ENCODE results near the gene DEFB110.

Gene DEFB110

DNA sequence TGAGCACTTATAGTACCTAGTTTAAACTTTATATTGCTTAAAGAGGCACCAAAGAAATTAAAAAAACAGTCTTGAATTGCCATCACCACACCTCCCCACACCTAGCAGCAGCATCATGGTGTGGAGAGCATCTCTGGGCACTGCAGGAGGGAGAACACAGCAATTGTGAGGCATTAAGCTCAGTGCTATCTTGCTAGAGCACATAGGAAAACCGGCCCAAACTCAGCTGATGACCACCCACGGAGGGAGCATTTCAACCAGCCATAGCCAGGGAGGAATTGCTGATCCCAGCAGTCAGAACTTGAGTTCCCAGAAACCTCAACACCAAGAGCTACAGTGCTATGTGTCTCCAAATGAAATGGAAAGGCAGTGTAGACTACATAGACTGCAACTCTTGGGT is 32.9 kb downstream of the DEFB110 start:
- no peak for DNase-seq (ENCODE audit: low read depth)
- Histone ChIP-seq H3K4me1 (ENCODE audit: control insufficient read depth, insufficient read depth, low read length) (no peaks in the 10 kb centered on the region), H3K27me3 (replicated peaks; ENCODE audit: control insufficient read depth, insufficient read depth, low read length) (no peaks in the 10 kb centered on the region), H3K9me3 (ENCODE audit: control insufficient read depth, low read length) (no peaks in the 10 kb centered on the region), H3K9ac (ENCODE audit: low read length) (no peak overlapping the region), H3K36me3 (ENCODE audit: control insufficient read depth, insufficient read depth, low read length, severe bottlenecking) (no peaks in the 10 kb centered on the region), H3K4me3 (ENCODE audit: low read length) (no peak overlapping the region)

GRCh38 chr6:49987749-49988148 is 34.0 kb downstream of the DEFB110 start:
- Histone ChIP-seq H3K9ac (ENCODE audit: low read length) (no peak overlapping the region), H3K4me1 (ENCODE audit: control insufficient read depth, insufficient read depth, low read length) (no peaks in the 10 kb centered on the region), H3K4me3 (ENCODE audit: low read length) (no peak overlapping the region), H3K27me3 (replicated peaks; ENCODE audit: control insufficient read depth, insufficient read depth, low read length) (no peaks in the 10 kb centered on the region), H3K36me3 (ENCODE audit: control insufficient read depth, insufficient read depth, low read length, severe bottlenecking) (no peaks in the 10 kb centered on the region), H3K9me3 (ENCODE audit: control insufficient read depth, low read length) (no peaks in the 10 kb centered on the region)
- DNase-seq (ENCODE audit: low read depth): no peak

DNA sequence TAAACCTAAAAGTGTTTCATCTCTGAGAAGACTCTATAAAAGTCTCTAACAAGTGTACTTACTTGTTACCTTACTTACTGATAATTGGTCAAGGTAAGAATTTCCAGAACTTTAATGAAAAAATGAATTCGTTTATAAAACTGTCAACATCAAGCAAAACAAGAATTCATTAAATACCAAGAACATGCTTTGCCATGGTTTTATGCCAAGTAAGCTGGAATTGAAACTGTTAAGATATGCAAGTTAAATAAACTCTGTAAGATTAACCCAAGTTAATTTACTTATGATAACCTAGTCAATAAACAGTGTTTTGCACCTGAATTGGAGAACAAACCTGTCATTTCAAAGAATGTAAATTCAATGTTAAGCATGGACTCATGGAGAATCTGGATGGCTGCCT is 35.2 kb downstream of the DEFB110 start:
- Histone ChIP-seq H3K36me3 (ENCODE audit: control insufficient read depth, insufficient read depth, low read length, severe bottlenecking) (no peaks in the 10 kb centered on the region), H3K4me1 (ENCODE audit: control insufficient read depth, insufficient read depth, low read length) (no peaks in the 10 kb centered on the region), H3K27me3 (replicated peaks; ENCODE audit: control insufficient read depth, insufficient read depth, low read length) (no peaks in the 10 kb centered on the region), H3K9ac (ENCODE audit: low read length) (no peak overlapping the region), H3K4me3 (ENCODE audit: low read length) (no peak overlapping the region), H3K9me3 (ENCODE audit: control insufficient read depth, low read length) (no peaks in the 10 kb centered on the region)
- DNase-seq (ENCODE audit: low read depth): no peak

DNA sequence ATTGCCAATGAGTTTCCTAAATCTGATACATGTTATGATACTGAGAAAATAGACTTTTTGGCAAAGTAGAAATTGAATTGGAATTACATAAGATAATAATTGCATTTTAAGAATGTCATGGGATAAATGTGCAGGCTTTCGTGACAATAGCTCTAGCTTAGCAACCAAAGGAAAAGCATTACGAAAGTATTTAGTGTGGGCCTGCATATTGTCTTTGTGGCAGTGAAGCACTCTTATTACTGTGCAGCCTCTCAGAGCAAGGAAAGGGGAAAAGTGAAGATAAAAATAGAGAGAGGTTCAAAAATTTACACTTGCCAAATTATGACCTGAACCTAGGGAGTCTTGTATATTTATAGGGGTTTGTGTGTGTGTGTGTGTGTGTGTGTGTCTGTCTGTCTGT is 39.7 kb downstream of the DEFB110 start:
- H3K4me1 ChIP-seq (ENCODE audit: control insufficient read depth, insufficient read depth, low read length): no peaks in the 10 kb centered on the region
- H3K36me3 ChIP-seq (ENCODE audit: control insufficient read depth, insufficient read depth, low read length, severe bottlenecking): no peaks in the 10 kb centered on the region
- no peak for DNase-seq (ENCODE audit: low read depth)
- no peak overlapping the region for H3K4me3 ChIP-seq (ENCODE audit: low read length)
- H3K9me3 ChIP-seq (ENCODE audit: control insufficient read depth, low read length): no peaks in the 10 kb centered on the region
- no peaks in the 10 kb centered on the region for H3K27me3 ChIP-seq (replicated peaks; ENCODE audit: control insufficient read depth, insufficient read depth, low read length)
- no peak overlapping the region for H3K9ac ChIP-seq (ENCODE audit: low read length)

DNA sequence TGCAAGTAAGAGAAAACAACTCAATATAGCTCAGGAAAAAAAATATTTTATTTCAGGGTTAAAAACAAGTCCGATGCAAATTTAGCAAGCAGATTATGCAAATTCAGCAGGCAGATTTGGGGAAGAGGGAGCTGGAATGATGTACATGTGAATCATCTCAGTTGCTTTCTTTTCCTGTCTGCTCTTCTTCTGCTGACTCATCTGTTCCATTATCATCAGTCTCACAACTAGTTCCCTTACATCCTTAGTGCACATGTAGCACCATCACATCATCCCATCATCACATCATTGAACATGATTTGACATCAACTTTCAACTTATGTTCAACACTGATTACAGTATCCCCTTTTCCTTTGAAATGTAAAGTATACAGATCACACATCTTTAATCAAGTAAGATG is 40.9 kb downstream of the DEFB110 start:
- Histone ChIP-seq H3K4me1 (ENCODE audit: control insufficient read depth, insufficient read depth, low read length) (no peaks in the 10 kb centered on the region), H3K36me3 (ENCODE audit: control insufficient read depth, insufficient read depth, low read length, severe bottlenecking) (no peaks in the 10 kb centered on the region), H3K4me3 (ENCODE audit: low read length) (no peak overlapping the region), H3K9ac (ENCODE audit: low read length) (no peak overlapping the region), H3K9me3 (ENCODE audit: control insufficient read depth, low read length) (no peaks in the 10 kb centered on the region), H3K27me3 (replicated peaks; ENCODE audit: control insufficient read depth, insufficient read depth, low read length) (no peaks in the 10 kb centered on the region)
- DNase-seq (ENCODE audit: low read depth): no peak

- Histone ChIP-seq H3K4me1 (ENCODE audit: control insufficient read depth, insufficient read depth, low read length) (no peaks in the 10 kb centered on the region), H3K9me3 (ENCODE audit: control insufficient read depth, low read length) (no peaks in the 10 kb centered on the region), H3K36me3 (ENCODE audit: control insufficient read depth, insufficient read depth, low read length, severe bottlenecking) (no peaks in the 10 kb centered on the region), H3K4me3 (ENCODE audit: low read length) (no peak overlapping the region), H3K9ac (ENCODE audit: low read length) (no peak overlapping the region), H3K27me3 (replicated peaks; ENCODE audit: control insufficient read depth, insufficient read depth, low read length) (no peaks in the 10 kb centered on the region)
- no peak for DNase-seq (ENCODE audit: low read depth)
Measured at GRCh38 chr6:49979584-49979983, 42.2 kb downstream of the DEFB110 start.

DNA sequence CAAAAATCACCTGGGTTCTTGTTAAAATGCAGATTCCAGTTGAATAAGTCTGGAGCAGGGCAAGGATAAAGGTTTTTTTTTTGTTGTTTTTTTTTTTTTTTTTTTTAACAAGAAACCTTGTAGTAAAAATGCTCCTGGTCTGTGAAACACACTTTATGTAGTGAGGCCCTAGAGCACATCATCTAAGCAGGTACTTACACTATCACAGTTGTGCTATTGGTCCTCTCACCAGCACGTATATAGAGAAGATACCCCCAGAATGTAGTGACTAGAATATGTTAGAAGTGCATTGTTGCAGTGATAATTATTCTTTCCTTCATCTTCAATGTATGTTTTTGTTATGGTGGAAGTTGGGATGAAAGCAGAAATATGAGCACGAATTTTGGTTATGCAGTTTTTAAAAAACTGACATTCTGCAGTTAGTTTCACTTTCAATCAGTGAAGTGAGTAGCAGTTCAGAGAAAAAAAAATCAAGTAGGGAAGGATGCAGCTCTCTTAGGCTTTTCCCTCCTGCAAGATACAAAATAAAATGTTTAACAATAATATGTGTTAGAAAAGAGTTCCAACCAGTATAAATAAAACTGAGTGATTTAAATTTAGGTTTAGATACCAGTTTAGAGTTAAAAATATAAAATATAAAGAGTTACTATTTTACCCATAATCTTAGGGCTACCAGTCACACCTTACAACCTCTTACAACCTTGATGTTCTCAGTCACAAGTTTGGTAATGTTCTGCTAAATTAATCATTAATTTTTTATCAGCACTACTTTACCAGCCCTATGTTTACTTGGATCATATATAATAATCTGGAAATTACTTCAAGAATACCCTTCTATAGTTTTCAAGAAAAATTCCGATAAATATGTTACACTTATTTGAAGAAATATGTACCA is 43.2 kb downstream of the DEFB110 start:
- DNase-seq (ENCODE audit: low read depth): peak; percentile 0
- no peaks in the 10 kb centered on the region for H3K27me3 ChIP-seq (replicated peaks; ENCODE audit: control insufficient read depth, insufficient read depth, low read length)
- no peaks in the 10 kb centered on the region for H3K9me3 ChIP-seq (ENCODE audit: control insufficient read depth, low read length)
- no peaks in the 10 kb centered on the region for H3K4me1 ChIP-seq (ENCODE audit: control insufficient read depth, insufficient read depth, low read length)
- H3K9ac ChIP-seq (ENCODE audit: low read length): no peak overlapping the region
- no peaks in the 10 kb centered on the region for H3K36me3 ChIP-seq (ENCODE audit: control insufficient read depth, insufficient read depth, low read length, severe bottlenecking)
- H3K4me3 ChIP-seq (ENCODE audit: low read length): peak overlapping the region; percentile 67

GRCh38 chr6:49969605-49970004 is 52.2 kb downstream of the DEFB110 start, which contains the start of gene DEFB113:
Gene DEFB113, minus strand, starts transcription at chr6:49969625. Its CDS starts 0 bp downstream, at chr6:49969625.
- H3K4me3 ChIP-seq (ENCODE audit: low read length): no peak within 1 kb of the TSS
- no peak within 1 kb of the TSS for H3K9ac ChIP-seq (ENCODE audit: low read length)
- H3K9me3 ChIP-seq (ENCODE audit: control insufficient read depth, low read length): no peaks in the 10 kb centered on the region
- H3K4me1 ChIP-seq (ENCODE audit: control insufficient read depth, insufficient read depth, low read length): no peaks in the 10 kb centered on the region
- H3K36me3 ChIP-seq (ENCODE audit: control insufficient read depth, insufficient read depth, low read length, severe bottlenecking): no peaks in the 10 kb centered on the region
- DNase-seq (ENCODE audit: low read depth): no peak
- no peaks in the 10 kb centered on the region for H3K27me3 ChIP-seq (replicated peaks; ENCODE audit: control insufficient read depth, insufficient read depth, low read length)

Measured in adipocyte (in vitro differentiated cells).